Stimulated activated CD8-positive, alpha-beta memory T cell treated with anti-CD3 and anti-CD28 coated beads, Interleukin-7, amount 100 ng/mL, for 1 hour (primary cell): ENCODE results near the gene ACBD4.

Experiments
- DNase-seq, 2 donors: peaks; one replicate each; pipeline ENCODE4 v3.0.0-alpha.2; 2020; ENCODE audit warnings: low read depth in 2 of 2

ACBD4 gene

GRCh38 chr17:45135192-45135977, at the start of gene ACBD4:
Gene ACBD4, plus strand, starts transcription at chr17:45135687. Its CDS starts 458 bp downstream, at chr17:45136145.
- DNase-seq: peak; percentile 96 to 98

DNA sequence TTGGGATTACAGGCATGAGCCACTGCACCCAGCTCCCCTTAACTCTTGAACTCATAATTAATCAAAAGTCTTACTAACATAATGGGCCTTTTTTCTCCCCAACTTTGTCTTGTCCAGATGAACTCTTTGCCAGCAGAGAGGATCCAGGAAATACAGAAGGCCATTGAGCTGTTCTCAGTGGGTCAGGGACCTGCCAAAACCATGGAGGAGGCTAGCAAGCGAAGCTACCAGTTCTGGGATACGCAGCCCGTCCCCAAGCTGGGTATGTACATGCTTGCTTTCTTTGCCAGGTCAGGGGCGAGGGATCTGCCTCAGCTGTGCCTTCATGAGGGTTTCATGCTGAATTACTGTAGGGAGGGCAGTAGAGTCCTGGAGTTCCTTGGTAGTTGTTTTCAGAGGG, 49.1 kb upstream of the ACBD4 start:
- DNase-seq: no peak

GRCh38 chr17:45086865-45087503, 48.5 kb upstream of the ACBD4 start:
- DNase-seq: no peak

- DNase-seq: no peak
Measured at GRCh38 chr17:45087504-45087975, 47.9 kb upstream of the ACBD4 start.

- DNase-seq: no peak
Measured at GRCh38 chr17:45087978-45088377, 47.5 kb upstream of the ACBD4 start.

GRCh38 chr17:45088741-45089140, 46.7 kb upstream of the ACBD4 start:
- no peak for DNase-seq

DNA sequence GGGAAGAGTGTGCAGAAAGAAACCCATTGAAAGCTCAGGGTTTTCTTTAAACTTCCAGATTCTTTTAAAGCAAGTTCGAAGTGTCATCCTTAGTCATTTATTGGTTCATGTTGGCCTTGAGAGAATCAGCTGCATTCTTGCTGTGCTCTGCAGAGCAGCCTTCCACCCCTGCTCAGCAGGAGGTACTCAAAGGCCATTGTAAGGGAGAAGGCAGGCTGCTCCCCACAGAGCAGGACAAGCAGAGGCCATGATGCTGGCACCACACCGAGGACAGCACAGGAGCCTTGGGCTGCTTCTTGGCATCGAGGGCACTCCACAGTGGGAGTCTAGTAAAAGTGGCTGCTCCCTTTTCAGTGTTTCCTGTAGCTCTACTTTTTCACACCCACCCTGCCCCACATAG, 44.8 kb upstream of the ACBD4 start:
- DNase-seq: no peak

DNA sequence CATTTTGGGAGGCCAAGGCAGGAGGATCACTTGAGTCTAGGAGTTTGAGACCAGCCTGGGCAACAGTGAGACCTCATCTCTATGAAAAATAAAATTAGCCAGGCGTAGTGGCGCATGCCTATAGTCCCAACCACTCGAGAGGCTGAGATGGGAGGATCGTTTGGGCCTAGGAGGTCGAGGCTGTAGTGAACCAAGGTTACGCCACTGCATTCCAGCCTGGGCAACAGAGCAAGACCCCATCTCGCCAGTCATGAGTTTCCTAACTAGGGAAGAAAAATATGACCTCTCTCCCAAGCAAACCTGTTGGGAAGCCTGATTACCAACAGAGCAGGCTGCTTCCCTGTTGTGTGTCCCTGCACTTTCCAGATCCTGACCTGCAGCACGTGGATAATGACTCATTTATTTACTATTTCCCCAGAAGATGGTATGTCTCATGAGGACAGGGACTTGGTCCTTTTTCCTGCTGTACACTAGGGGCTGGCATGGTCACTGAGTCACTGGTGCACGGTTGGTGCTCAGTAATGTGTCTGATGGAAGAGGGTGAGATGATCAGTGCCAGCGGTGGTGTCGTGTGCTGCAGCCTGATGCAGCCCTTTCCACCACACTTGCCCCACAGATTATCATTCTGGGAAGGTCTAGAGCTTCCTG, 43.6 kb upstream of the ACBD4 start:
- DNase-seq: no peak

DNA sequence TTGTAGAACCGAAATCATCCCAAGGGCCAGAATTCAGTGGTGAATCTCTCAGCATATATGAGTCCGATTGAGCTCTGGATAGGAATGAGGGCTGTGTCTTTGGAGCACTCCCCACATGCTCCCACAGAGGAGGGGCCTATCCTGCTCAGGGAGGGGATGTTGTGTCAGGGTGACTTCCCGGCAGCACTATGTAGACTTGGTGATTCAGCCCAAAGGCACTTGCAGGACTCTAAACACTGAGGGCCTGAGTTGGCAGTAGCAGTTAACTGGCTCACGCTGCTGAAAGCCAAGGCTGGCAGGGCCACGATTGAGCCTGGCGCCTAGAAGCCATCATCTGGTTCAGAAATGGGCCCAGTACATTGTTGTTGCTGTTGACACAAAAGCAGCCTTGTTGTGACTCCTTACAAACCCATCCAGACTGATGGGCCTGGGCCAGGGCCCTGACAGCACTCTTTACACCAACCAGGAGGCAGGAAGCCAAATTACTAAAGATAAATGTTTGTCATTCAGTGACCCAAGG, 42.5 kb upstream of the ACBD4 start:
- no peak for DNase-seq

- no peak for DNase-seq
Measured at GRCh38 chr17:45093444-45094110, 41.9 kb upstream of the ACBD4 start.

DNA sequence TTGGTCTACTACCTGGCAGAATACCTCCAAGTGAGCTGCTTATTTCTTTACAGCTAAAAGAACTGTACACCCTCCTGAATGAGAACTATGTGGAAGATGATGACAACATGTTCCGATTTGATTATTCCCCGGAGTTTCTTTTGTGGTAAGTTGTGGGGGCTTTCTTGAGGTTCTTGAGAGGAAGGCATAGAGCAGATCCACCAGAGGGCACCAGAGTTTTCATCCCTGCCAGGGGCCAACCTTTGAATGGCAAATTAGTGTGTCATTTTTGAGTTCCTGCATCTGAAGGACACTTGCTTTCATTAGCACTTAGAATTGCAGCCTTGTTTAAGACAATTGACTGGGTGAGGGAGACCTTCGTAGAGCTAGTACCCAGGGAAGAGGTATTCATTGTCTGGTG, 39.3 kb upstream of the ACBD4 start:
- no peak for DNase-seq

GRCh38 chr17:45096926-45097325, 38.6 kb upstream of the ACBD4 start:
- no peak for DNase-seq

- no peak for DNase-seq
Measured at GRCh38 chr17:45098081-45098868, 37.2 kb upstream of the ACBD4 start.

DNA sequence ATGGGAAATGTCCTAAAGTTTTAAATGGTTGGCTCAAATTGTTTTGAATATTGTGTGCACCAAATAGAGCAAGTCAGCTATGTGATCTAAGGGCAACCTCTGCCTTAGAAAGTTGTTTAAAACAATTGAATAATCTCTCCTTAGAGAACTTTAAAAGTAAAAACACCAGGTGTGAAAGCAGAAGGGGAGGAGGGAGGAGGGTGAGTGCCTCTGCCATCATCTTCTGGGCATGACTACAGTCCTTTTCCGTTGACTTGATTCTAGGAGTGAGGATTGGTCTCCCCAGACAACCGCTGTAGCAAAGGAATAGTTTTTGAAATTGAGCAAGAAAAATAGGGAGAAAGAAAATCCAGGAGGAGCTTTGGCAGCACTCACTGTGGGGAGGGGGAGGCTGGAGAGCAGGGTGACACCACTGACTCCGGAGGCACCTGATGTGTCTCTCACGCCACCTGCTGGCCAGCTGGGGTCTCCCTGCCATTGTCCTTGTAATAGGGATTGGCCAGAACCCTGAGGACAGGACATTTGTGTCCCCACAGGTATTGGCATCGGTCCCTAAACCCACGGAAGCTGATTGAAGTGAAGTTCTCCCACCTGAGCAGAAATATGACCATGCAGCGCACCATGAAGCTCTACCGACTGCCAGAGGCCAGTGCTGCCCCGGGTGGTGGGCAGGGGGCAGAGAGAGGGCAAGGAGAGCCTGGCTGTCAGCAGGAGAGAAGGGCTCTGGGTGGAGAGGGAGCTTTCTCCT, 36.4 kb upstream of the ACBD4 start:
- peak; percentile 41 to 59 for DNase-seq

DNA sequence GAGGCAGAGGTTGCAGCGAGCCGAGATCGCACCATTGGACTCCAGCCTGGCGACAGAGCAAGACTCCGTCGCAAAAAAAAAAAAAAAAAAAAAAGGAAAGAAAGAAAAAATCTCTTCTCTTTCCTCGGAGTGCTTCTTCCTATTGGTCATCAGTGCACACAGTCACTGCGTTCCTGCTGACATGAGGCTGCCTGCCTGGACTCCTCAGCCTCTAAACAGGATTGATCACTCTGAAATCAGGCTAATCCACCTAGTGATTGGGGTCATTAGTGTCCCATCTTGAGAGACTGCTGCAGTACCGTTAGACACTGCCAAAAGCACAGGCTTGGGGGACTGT, 34.0 kb upstream of the ACBD4 start:
- no peak for DNase-seq

DNA sequence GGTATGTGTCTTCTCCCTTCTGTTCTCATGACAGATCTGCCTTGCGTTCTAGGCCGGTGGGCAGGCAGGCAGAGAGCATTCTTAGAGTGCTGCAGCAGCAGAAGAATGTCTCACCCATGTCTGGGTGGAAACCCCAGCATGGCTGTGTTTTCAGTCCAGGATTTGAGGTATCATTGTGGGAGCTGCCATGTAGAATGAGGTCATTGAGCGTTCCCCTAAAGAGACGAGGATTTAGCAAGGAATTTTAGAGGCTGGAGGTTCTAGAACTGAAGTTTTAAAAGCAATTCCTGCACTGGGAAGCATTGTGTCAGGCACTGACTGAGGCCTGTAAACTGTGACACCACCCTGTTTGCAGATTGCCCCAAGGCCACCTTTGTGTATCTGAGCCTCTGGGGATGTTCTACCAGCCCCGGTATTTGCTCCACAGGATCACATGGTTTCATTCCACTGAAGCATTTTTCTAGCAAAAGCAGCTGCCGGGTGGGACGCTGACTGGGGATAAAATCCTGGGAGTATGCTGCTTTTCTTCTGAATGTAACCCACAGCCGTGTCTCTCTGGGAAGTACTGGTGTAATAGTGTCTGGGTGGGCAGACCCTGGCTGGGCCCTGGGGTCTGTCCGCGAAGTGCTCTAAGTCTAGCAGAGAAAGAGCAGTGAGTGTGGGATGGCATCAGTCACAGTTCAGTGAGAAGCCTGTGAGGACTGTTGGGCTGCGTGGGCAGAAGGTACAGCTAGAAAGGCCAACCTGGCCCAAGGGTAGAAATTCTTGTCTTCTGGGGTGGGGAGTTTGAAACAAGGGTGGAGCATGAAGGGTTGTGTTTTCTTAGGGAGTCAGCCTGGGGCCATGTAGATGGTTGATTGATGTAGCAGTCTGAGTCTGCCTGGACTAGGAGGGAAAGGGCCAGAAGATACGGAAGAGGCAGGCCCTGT, 33.3 kb upstream of the ACBD4 start:
- DNase-seq: no peak

DNA sequence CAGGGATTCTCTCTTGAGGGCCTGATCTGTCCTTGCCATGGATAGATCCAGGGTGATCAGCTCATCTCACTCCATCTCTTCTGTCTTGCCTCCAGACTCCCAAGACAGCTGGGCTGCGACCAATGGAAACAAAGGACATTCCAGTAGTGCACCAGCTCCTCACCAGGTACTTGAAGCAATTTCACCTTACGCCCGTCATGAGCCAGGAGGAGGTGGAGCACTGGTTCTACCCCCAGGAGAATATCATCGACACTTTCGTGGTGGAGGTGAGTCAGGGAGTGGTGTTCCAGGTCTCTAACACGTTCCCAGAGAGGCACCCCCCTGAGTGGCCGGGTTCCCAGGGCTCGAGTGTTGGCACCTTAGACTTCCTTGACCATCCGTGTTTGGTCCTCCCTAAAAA, 32.6 kb upstream of the ACBD4 start:
- DNase-seq: no peak

GRCh38 chr17:45103269-45103795, 32.2 kb upstream of the ACBD4 start:
- DNase-seq: no peak

DNA sequence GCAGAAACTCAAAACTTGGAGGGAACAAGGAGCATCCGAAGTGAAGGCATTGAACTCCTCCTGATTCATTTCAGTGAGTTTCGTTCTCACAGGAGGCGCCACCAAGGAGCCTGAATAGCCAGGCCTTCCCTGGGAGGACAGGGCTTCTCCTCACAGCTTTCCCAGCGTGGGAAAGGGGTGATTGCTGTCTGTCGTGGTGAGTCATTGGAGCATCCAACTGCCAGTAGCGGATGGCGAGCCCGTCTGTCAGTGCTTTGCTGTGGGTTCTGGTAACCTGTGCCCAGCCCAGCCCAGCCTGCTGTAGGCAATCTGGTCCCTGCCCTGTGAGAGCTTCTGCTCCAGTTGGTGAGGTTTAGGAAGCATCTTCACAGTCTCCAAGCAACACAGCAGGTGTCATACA, 31.5 kb upstream of the ACBD4 start:
- DNase-seq: no peak
